GM12878 (cell line): Measurements from ENCODE around the gene SCRG1. TPM values are rescaled to one million over a fixed set of nuclear protein-coding genes. Genes with fewer than 3 reads are reported as not detected.

Source experiments
- ATAC-seq: fragments of 200-7000 bp; cut with Tn5 transposase; 3 replicates; pipeline ENCODE4 v1.9.1; 2020; ENCODE audit warnings: mild to moderate bottlenecking, moderate library complexity
- BruUV-seq: library from RNA; stranded (reverse); fragments of 400-500 nt; replicated peaks from 2 replicates; lab custom pipeline; 2021; lab: Mats Ljungman, UMichigan
- CTCF ChIA-PET: fragments of 300-600 bp; sonication (Branson Sonifier 250); formaldehyde crosslinking; extraction: SDS; loops from one replicate; lab custom pipeline; 2021; ENCODE audit warnings: inconsistent platforms; lab: Yijun Ruan, JAX
- POLR2A ChIA-PET: fragments of 350-600 bp; formaldehyde crosslinking; extraction: SDS; loops from one replicate; lab custom pipeline; 2021; ENCODE audit warnings: inconsistent platforms; lab: Charles Lee
- RAD21 ChIA-PET: fragments of 300-600 bp; sonication (Branson Sonifier 250); formaldehyde crosslinking; loops from one replicate; lab custom pipeline; 2023; ENCODE audit warnings: antibody characterized with exemption; ENCODE audit not compliant: unreplicated experiment; lab: Charles Lee
- SMC1A ChIA-PET: fragments of 300-600 bp; sonication (Branson Sonifier 250); formaldehyde crosslinking; loops from one replicate; lab custom pipeline; 2023; ENCODE audit not compliant: unreplicated experiment, uncharacterized antibody; lab: Charles Lee
- DNase-seq: peaks from one replicate; pipeline ENCODE4 v3.0.0-alpha.2; 2011; ENCODE audit warnings: low read depth, low spot score
- FAIRE-seq: peaks from 3 replicates; lab custom pipeline; 2011; peaks lifted over from hg19 to GRCh38; lab: Jason Lieb, UNC
- H2AFZ ChIP-seq: 2 replicates; pipeline ENCODE4 v1.6.0; 2011; ENCODE audit warnings: low read depth, low read length, control low read depth; ENCODE audit not compliant: control insufficient read depth
- H3K27ac ChIP-seq: 2 replicates; pipeline ENCODE4 v1.5.1; 2011; ENCODE audit warnings: control low read depth; ENCODE audit not compliant: control insufficient read depth, insufficient read depth
- H3K27me3 ChIP-seq, 2 experiments: replicated peaks in 1 of 2; 2 replicates each; pipeline versions ENCODE4 v1.6.0 to v1.6.1; 2011; ENCODE audit warnings: low read length in 1 of 2; ENCODE audit not compliant: control insufficient read depth in 2 of 2, insufficient read depth in 2 of 2
- H3K36me3 ChIP-seq, 2 experiments: 2 replicates each; pipeline ENCODE4 v1.5.1; 2011; ENCODE audit warnings: low read length in 1 of 2; ENCODE audit not compliant: control insufficient read depth in 2 of 2, insufficient read depth in 2 of 2
- H3K4me1 ChIP-seq: 2 replicates; pipeline ENCODE4 v1.6.1; 2011; ENCODE audit warnings: mild to moderate bottlenecking, low read length, moderate library complexity, mixed read lengths; ENCODE audit not compliant: control insufficient read depth, insufficient read depth
- H3K4me2 ChIP-seq: 2 replicates; pipeline ENCODE4 v1.6.0; 2011; ENCODE audit warnings: control low read depth; ENCODE audit not compliant: control insufficient read depth, insufficient read depth
- H3K4me3 ChIP-seq: fragments of 200-600 bp; sonication (generic); 2 replicates; pipeline ENCODE4 v1.5.1; 2016
- H3K79me2 ChIP-seq: 2 replicates; pipeline ENCODE4 v1.6.0; 2011; ENCODE audit warnings: low read length; ENCODE audit not compliant: control insufficient read depth, insufficient read depth
- H3K9ac ChIP-seq: 2 replicates; pipeline ENCODE4 v1.8.0; 2011; ENCODE audit warnings: low read length, control low read depth, mixed read lengths; ENCODE audit not compliant: control insufficient read depth, insufficient read depth
- H3K9me3 ChIP-seq: replicated peaks from 3 replicates; pipeline ENCODE4 v1.5.1; 2011; ENCODE audit warnings: mild to moderate bottlenecking, low read length; ENCODE audit not compliant: control insufficient read depth, insufficient read depth
- H4K20me1 ChIP-seq: 2 replicates; pipeline ENCODE4 v1.6.0; 2011; ENCODE audit not compliant: control insufficient read depth, insufficient read depth
- BCL11A ChIP-seq: IDR thresholded peaks from 2 replicates; pipeline ENCODE4 v1.6.1; 2011; ENCODE audit warnings: low read depth, low read length
- CHD2 ChIP-seq: IDR thresholded peaks from 2 replicates; pipeline ENCODE4 v1.6.1; 2011; ENCODE audit warnings: low read depth, low read length, improper control_type of control experiment, borderline replicate concordance
- JUNB ChIP-seq: IDR thresholded peaks from 2 replicates; pipeline ENCODE4 v1.6.1; 2016; ENCODE audit warnings: antibody characterized with exemption, mild to moderate bottlenecking
- MEF2A ChIP-seq: IDR thresholded peaks from 2 replicates; pipeline ENCODE4 v1.6.1; 2011; ENCODE audit warnings: low read depth, mild to moderate bottlenecking, low read length, moderate library complexity; ENCODE audit not compliant: insufficient read depth
- MYB ChIP-seq: fragments of 150-350 bp; IDR thresholded peaks from 2 replicates; pipeline ENCODE4 v1.6.1; 2014; ENCODE audit warnings: mild to moderate bottlenecking, low read depth, low read length, borderline replicate concordance
- NFIC ChIP-seq: IDR thresholded peaks from 2 replicates; pipeline ENCODE4 v1.6.1; 2012; ENCODE audit warnings: low read depth, mild to moderate bottlenecking, inconsistent platforms, low read length, moderate library complexity
- NFXL1 ChIP-seq: fragments of 450-650 bp; IDR thresholded peaks from 2 replicates; pipeline ENCODE4 v1.6.1; 2017; ENCODE audit warnings: antibody characterized with exemption, mild to moderate bottlenecking, borderline replicate concordance
- NRF1 ChIP-seq: conservative IDR thresholded peaks from 2 replicates; pipeline ENCODE4 v1.6.1; 2011; ENCODE audit warnings: mild to moderate bottlenecking, low read depth, low read length, improper control_type of control experiment
- RUNX3 ChIP-seq: IDR thresholded peaks from 2 replicates; pipeline ENCODE4 v1.6.1; 2012; ENCODE audit warnings: low read length, inconsistent platforms
- SREBF2 ChIP-seq: IDR thresholded peaks from 2 replicates; pipeline ENCODE4 v1.6.1; 2012; ENCODE audit warnings: mild to moderate bottlenecking, low read length
- TCF7 ChIP-seq: IDR thresholded peaks from 2 replicates; pipeline ENCODE4 v1.6.1; 2014; ENCODE audit warnings: antibody characterized with exemption, borderline replicate concordance
- ZNF274 ChIP-seq: IDR thresholded peaks from one replicate; pipeline ENCODE4 v1.8.0; 2011; ENCODE audit not compliant: insufficient read length, insufficient read depth
- WGBS: methylation state at CpG from one replicate; pipeline ENCODE4 v1.1.6; 2016; ENCODE audit warnings: low lambda C conversion rate; ENCODE audit not compliant: insufficient replicate concordance, insufficient coverage; ENCODE audit errors: missing lambda C conversion rate; 5-methylcytosine and 5-hydroxymethylcytosine counted together
- in situ Hi-C: fragments of 300-500 bp; cut with MboI; formaldehyde crosslinking; loops from 9 replicates; pipeline ENCODE4 v1.14.3; 2018; ENCODE audit warnings: mixed read lengths
- intact Hi-C: fragments of 100-400 bp; cut with micrococcal nuclease; formaldehyde crosslinking; loops from one replicate; pipeline ENCODE4 v1.14.2; 2022; ENCODE audit not compliant: unreplicated experiment
- polyA plus RNA-seq, 11 experiments: library from polyadenylated mRNA; depleted of rRNA in 4 of 11; unstranded in 6 of 11; stranded (reverse) in 5 of 11; fragments of >200 nt; fragmentation: Nextera tagmentation in 4 of 11; fragmentation: Illumina TruSeq in 1 of 11; extraction: Ambion mirVana in 4 of 11; extraction: Trizol in 1 of 11; gene quantifications; 1 replicate in 1 of 11; 2 replicates in 10 of 11; pipeline versions ENCODE4 v1.2.1 to v1.2.3, GENCODE V29; 2011 to 2016; ENCODE audit warnings: inconsistent platforms in 2 of 11, missing spikeins in 2 of 11, low read depth in 1 of 11
- total RNA-seq, 4 experiments: library from RNA; depleted of rRNA in 3 of 4; stranded (reverse); fragments of >200 nt in 3 of 4; fragmentation: Illumina TruSeq in 1 of 4; extraction: Trizol in 1 of 4; gene quantifications; 2 replicates each; pipeline versions ENCODE4 v1.2.1 to v1.2.3, GENCODE V29; 2013 to 2021
- TF ChIP-seq, protein P1 (sequence below): fragments of 450-650 bp; formaldehyde crosslinking; IDR thresholded peaks from 2 replicates; pipeline ENCODE4 v1.4.0; 2022; ENCODE audit warnings: mild to moderate bottlenecking, moderate library complexity
- TF ChIP-seq, protein P2 (sequence below): IDR thresholded peaks from 2 replicates; pipeline ENCODE4 v1.6.1; 2012; ENCODE audit warnings: low read length, inconsistent platforms
- TF ChIP-seq, protein P3 (sequence below): IDR thresholded peaks from 2 replicates; pipeline ENCODE4 v1.6.1; 2012; ENCODE audit warnings: mild to moderate bottlenecking, low read depth, low read length

The SCRG1 gene
- total and polyA plus RNA-seq, 10 of the 15 experiments (the other 5 are each of a cell fraction or from before 2014, with no cell fraction given): 0.02 to 0.58 (median 0.54) TPM; not detected in 7

DNA sequence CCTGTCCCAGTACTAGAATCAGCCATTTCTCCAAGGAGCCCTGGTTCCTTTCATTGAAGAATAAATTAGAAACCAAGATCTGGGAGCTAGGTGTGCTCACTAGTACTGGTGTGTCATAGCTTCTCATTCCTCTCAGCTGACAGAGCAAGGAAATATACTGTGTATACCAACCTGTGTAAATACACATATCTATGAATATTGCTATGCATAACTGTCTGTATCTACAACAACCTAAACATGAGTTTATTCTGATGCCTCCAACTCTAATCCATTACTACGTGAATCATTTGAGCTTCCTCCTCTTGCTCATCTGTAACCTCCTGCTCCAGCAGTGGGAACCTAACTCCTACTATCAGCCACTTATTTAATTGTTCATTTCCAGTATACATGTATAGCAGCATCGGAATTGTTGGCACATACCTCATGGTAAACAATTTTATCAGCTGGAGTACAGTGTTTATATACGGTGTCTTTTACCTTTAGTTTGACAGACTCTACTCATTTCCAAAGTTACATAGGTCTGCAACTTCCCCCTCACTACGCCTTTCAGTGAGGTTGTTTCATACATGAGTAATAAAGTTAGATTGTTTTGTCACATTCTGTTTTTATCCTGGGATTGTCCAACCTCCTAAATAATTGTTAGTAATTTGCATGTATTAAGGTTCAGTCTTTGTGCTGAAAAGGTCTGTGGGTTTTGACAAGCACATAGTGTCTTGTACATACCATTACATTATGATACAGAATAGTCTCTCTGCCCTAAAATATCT, 7.1 kb upstream of the SCRG1 start:
- 41% methylated on average over 4 of the region's 4 CpGs for WGBS
- Histone ChIP-seq H3K27ac (no peak overlapping the region), H3K9me3 (no peaks in the 10 kb centered on the region), H2AFZ (no peak overlapping the region), H3K79me2 (no peaks in the 10 kb centered on the region), H3K27me3 (no peaks in the 10 kb centered on the region), H3K4me3 (no peak overlapping the region), H3K9ac (no peak overlapping the region), H3K4me2 (no peak overlapping the region), H3K36me3 (no peaks in the 10 kb centered on the region), H3K4me1 (no peaks in the 10 kb centered on the region), H4K20me1 (no peaks in the 10 kb centered on the region)
- ChIA-PET RAD21 (interaction anchor here (0.7 to 1.5 kb wide), 3 partner anchors 75 to 392 kb away, joined by 3 to 4 read pairs (median 4); no protein-coding TSS in a partner anchor), POLR2A (interaction anchor here (0.9 to 1.3 kb wide), 3 partner anchors 34 to 39 kb away, joined by 3 to 7 read pairs (median 3); partner anchors contain the start of gene SAP30), SMC1A (interaction anchor here (0.9 to 1.6 kb wide), 5 partner anchors 31 to 393 kb away, joined by 3 to 4 read pairs (median 3); partner anchors contain the start of gene HMGB2), CTCF (interaction anchor here (1.2 to 2.3 kb wide), 5 partner anchors 15 to 392 kb away, joined by 3 to 9 read pairs (median 4); no protein-coding TSS in a partner anchor)
- DNase-seq: no peak
- peak; percentile 77 for ATAC-seq
- BruUV-seq: no TSS peak
- intact Hi-C loops: no loop called here
- in situ Hi-C loops: no loop called here
- FAIRE-seq: peak; percentile 27
- TF ChIP-seq, protein P1, sequence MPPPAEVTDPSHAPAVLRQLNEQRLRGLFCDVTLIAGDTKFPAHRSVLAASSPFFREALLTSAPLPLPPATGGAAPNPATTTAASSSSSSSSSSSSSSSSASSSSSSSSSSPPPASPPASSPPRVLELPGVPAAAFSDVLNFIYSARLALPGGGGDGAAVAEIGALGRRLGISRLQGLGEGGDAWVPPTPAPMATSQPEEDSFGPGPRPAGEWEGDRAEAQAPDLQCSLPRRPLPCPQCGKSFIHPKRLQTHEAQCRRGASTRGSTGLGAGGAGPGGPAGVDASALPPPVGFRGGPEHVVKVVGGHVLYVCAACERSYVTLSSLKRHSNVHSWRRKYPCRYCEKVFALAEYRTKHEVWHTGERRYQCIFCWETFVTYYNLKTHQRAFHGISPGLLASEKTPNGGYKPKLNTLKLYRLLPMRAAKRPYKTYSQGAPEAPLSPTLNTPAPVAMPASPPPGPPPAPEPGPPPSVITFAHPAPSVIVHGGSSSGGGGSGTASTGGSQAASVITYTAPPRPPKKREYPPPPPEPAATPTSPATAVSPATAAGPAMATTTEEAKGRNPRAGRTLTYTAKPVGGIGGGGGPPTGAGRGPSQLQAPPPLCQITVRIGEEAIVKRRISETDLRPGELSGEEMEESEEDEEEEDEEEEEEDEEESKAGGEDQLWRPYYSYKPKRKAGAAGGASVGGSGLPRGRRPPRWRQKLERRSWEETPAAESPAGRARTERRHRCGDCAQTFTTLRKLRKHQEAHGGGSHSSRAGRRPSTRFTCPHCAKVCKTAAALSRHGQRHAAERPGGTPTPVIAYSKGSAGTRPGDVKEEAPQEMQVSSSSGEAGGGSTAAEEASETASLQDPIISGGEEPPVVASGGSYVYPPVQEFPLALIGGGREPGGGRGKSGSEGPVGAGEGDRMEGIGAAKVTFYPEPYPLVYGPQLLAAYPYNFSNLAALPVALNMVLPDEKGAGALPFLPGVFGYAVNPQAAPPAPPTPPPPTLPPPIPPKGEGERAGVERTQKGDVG (CRISPR knock-in tag): no peak
- TF ChIP-seq, protein P2, sequence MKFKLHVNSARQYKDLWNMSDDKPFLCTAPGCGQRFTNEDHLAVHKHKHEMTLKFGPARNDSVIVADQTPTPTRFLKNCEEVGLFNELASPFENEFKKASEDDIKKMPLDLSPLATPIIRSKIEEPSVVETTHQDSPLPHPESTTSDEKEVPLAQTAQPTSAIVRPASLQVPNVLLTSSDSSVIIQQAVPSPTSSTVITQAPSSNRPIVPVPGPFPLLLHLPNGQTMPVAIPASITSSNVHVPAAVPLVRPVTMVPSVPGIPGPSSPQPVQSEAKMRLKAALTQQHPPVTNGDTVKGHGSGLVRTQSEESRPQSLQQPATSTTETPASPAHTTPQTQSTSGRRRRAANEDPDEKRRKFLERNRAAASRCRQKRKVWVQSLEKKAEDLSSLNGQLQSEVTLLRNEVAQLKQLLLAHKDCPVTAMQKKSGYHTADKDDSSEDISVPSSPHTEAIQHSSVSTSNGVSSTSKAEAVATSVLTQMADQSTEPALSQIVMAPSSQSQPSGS: peak; percentile 59; the same call in 1 of the 2 replicates
- TF ChIP-seq, protein P3, sequence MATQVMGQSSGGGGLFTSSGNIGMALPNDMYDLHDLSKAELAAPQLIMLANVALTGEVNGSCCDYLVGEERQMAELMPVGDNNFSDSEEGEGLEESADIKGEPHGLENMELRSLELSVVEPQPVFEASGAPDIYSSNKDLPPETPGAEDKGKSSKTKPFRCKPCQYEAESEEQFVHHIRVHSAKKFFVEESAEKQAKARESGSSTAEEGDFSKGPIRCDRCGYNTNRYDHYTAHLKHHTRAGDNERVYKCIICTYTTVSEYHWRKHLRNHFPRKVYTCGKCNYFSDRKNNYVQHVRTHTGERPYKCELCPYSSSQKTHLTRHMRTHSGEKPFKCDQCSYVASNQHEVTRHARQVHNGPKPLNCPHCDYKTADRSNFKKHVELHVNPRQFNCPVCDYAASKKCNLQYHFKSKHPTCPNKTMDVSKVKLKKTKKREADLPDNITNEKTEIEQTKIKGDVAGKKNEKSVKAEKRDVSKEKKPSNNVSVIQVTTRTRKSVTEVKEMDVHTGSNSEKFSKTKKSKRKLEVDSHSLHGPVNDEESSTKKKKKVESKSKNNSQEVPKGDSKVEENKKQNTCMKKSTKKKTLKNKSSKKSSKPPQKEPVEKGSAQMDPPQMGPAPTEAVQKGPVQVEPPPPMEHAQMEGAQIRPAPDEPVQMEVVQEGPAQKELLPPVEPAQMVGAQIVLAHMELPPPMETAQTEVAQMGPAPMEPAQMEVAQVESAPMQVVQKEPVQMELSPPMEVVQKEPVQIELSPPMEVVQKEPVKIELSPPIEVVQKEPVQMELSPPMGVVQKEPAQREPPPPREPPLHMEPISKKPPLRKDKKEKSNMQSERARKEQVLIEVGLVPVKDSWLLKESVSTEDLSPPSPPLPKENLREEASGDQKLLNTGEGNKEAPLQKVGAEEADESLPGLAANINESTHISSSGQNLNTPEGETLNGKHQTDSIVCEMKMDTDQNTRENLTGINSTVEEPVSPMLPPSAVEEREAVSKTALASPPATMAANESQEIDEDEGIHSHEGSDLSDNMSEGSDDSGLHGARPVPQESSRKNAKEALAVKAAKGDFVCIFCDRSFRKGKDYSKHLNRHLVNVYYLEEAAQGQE: no peak
- TF ChIP-seq NFIC: peak; percentile 45; the same call in 1 of the 2 replicates
- no peak for TF ChIP-seq TCF7
- no peak for TF ChIP-seq MYB
- TF ChIP-seq NFXL1: no peak
- 0 out of 2 replicates have a peak, but pooled peaks have one; percentile 11 for TF ChIP-seq BCL11A
- TF ChIP-seq NRF1: no peak
- peak; percentile 51; the same call in 1 of the 2 replicates for TF ChIP-seq MEF2A
- no peak for TF ChIP-seq CHD2
- peak; percentile 47 for TF ChIP-seq RUNX3
- TF ChIP-seq SREBF2: no peak
- no peak for TF ChIP-seq ZNF274
- peak; percentile 79 for TF ChIP-seq JUNB
